Left lobe of liver (tissue), 2 donors: ENCODE data around the gene OLFM2. TPM values are rescaled to one million over a fixed set of nuclear protein-coding genes. Genes with fewer than 3 reads are reported as not detected.
"Not testable (repeated sequence)": the region's sequence is repeated elsewhere in the genome, so short reads cannot be mapped to it uniquely, and the experiment has no call there.

Experiments
- ATAC-seq: fragments of 200-7000 bp; cut with Tn5 transposase; one replicate; pipeline ENCODE4 v1.9.1; 2020; ENCODE audit warnings: mild to moderate bottlenecking, moderate library complexity
- DNase-seq: peaks from one replicate; pipeline ENCODE4 v3.0.0-alpha.2; 2020; ENCODE audit warnings: low spot score
- total RNA-seq: library from RNA; stranded (reverse); gene quantifications from one replicate; pipeline ENCODE4 v1.2.1, GENCODE V29; 2021
- donor health status: DM: no; HTN: no; CAD: no; lungs with moderate emphysema.
- donor health status: DM: no; HTN: yes; CAD: no.

Gene OLFM2
- total RNA-seq, 1 donor from 2014 or later: 29.0 TPM

GRCh38 chr19:9943744-9944143, 7.4 kb upstream of the OLFM2 start:
- ATAC-seq (no peak), DNase-seq (no peak)

- DNase-seq (no peak), ATAC-seq (no peak)
These were observed 5.4 kb upstream of the OLFM2 start for GRCh38 chr19:9941671-9942070.

- ATAC-seq (no peak), DNase-seq (no peak)
These were observed 4.9 kb upstream of the OLFM2 start for GRCh38 chr19:9941231-9941630.

- DNase-seq (no peak), ATAC-seq (peak; percentile 73)
These were observed 4.5 kb upstream of the OLFM2 start for GRCh38 chr19:9940778-9941177.

GRCh38 chr19:9939301-9939913, 3.1 kb upstream of the OLFM2 start:
- DNase-seq: no peak
- no peak for ATAC-seq

GRCh38 chr19:9937001-9937411, 691 bp upstream of the OLFM2 start:
- DNase-seq (no peak), ATAC-seq (no peak)

GRCh38 chr19:9935506-9936325, 599 bp downstream of the OLFM2 start:
- ATAC-seq: peak; percentile 50
- no peak for DNase-seq

- ATAC-seq (peak; percentile 93), DNase-seq (peak; percentile 82)
These were observed 2.0 kb downstream of the OLFM2 start for GRCh38 chr19:9934132-9934950.

DNA sequence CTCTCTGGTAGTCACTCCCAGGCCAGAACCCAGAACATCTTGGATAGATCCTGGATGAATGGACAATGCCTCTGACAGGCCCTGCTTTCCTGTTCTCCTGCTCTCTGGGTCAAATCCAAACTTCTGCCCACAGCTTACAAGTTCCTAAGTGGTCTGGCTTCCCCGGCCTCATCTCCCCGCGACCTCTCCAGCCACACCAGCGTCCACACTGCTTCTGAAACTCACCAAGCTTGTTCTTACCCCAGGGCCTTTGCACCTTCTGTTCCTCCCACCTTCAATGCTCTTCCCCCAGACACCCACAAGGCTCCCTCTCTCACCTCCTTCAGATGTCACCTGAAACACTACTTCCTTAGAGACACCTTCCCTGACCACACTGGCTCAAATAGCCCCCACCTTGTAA, 3.5 kb downstream of the OLFM2 start:
- no peak for ATAC-seq
- no peak for DNase-seq

GRCh38 chr19:9931629-9932028, 4.7 kb downstream of the OLFM2 start:
- ATAC-seq: no peak

GRCh38 chr19:9923440-9923839, 12.9 kb downstream of the OLFM2 start:
- DNase-seq (no peak), ATAC-seq (no peak)

More at GRCh38 chr19:9931629-9932028, 4.7 kb downstream of the OLFM2 start:
- DNase-seq: no peak

DNA sequence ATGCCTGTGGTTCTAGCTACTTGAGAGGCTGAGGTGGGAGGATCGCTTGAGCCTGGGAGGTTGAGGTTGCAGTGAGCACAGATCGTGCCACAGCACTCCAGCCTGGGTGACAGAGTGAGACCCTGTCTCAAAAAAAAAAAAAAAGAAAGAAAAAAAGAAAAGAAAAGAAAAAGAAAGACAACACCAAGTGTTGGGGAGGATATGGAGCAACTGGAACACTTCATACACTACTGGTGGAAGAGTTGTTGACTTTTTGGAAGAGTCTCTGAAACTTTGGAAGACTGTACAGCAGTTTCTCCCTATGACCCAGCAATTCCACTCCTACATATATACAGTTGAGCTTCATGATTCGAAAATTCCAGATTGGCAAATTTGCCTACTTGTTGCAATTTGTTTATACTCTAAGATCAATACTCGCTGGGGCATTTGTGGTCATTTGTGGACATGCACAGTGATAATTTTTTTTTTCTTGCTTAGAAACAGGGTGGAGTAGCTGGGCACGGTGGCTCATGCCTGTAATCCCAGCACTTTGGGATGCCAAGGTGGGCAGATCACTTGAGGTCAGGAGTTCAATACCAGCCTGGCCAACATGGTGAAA, 13.4 kb downstream of the OLFM2 start:
- peak; percentile 60 for ATAC-seq
- DNase-seq: not testable (repeated sequence)

- peak; percentile 79 for ATAC-seq
- peak; percentile 48 for DNase-seq
These were observed 19.0 kb downstream of the OLFM2 start for GRCh38 chr19:9917321-9917720.

- no peak for ATAC-seq
- no peak for DNase-seq
These were observed 19.6 kb downstream of the OLFM2 start for GRCh38 chr19:9916719-9917118.

DNA sequence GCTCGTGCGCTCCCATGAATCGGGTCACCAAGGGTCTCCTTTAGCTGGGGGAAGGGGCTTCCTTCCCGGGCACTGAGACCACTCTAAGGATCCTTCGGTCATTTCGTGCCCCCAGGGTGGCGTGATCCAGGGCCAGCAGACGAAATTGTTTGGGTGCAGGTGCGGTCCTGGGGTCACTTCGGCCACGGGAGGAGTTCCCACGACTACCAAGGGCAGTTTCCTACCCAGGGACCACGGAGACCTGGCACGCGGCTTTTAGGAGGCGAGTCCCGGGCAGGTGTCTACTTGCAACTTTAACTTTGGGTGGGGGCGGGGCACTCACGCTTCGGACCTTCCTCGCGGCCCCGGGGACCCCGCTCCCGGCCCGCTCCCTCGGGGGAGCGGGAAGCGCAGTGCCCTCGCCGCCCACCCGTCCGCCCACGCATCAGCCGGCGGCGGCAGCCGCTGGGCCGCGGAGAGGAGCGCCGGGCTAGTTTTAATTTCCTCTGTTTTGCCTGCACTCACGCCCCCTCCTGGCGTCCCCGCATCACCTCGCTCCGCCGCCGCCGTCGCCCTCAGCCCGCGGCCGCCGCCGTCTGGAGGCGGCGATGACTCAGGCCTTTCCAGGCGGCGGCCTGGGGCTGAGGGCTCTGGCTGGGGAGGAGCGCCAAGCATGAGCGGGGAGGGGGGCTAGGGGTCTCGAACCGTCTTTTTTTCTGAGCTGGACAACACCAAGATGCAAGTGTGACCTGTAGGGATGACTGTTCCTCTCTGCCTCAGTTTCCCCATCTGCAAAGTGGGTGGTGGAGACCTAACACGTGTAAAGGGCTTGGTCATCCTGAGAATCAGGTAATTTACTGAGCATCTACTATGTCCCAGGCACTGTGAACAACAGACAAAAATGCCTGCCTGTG, 21.8 kb downstream of the OLFM2 start:
- peak; percentile 84 for ATAC-seq

GRCh38 chr19:9914001-9914314, 22.4 kb downstream of the OLFM2 start:
- no peak for DNase-seq
- no peak for ATAC-seq

More for the DNA sequence above, 21.8 kb downstream of the OLFM2 start:
- DNase-seq: peak; percentile 61

- ATAC-seq (peak; percentile 17), DNase-seq (no peak)
These were observed 22.9 kb downstream of the OLFM2 start for GRCh38 chr19:9913237-9914000.

- ATAC-seq (no peak), DNase-seq (no peak)
These were observed 23.6 kb downstream of the OLFM2 start for GRCh38 chr19:9912551-9913236.
